ENCODE results near the gene PPAT.
A peak's percentile ranks its signal among the peaks of the same experiment; 100 is the strongest.

The PPAT gene

DNA sequence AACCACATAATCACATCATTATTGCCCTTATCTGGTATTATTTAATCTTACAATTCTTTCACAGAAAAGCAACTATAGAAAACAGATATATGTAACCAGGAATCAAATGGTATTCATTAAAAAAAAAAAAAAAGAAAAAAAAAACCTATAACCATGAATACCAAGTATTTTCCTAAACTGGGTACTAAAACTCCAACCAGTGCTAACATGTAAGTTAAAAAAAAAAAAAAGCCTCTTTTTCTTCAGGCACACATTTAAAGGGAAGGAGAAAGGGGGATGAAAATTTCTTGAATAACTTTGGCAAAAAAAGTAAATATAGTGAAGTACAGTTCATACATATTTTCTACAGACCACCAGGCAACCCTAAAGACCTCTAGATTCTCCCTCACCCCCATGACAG, 2.1 kb downstream of the PPAT start:
- no peak for DNase-seq

DNA sequence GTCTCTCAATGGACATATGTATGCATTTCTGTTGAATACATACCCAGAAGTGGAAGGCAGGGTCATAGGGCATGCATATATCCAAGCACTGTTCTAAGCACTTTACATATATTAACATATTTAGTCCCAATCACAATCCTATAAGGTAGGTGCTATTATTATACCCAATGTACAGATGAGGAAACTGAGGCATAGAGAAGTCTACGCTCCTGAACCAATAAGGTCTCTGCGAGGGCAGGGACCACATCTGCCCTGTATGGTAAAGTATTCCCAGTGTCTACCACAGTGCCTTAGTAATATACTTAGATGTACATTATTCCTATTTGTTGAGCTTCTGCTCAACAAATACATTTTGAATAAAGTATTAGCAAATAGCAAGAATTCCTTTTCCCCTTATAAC, 5.2 kb downstream of the PPAT start:
- no peak for DNase-seq

DNA sequence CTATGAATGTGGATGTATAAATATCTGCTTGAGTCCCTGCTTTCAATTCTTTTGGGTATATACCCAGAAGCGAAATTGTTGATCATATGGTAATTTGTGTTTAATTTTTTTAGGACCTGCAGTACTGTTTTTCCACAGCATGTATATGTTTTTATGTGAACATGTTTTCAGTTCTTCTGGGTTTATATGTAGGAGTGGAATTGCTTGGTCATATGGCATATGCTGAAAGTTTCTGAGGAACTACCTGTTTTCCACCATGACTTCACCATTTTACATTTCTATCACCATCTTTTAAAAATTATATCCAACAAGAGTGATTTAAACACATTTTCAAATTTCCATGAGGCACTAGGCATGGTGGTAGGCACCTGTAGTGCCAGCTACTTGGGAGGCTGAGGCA, 8.2 kb downstream of the PPAT start:
- no peak for DNase-seq

DNA sequence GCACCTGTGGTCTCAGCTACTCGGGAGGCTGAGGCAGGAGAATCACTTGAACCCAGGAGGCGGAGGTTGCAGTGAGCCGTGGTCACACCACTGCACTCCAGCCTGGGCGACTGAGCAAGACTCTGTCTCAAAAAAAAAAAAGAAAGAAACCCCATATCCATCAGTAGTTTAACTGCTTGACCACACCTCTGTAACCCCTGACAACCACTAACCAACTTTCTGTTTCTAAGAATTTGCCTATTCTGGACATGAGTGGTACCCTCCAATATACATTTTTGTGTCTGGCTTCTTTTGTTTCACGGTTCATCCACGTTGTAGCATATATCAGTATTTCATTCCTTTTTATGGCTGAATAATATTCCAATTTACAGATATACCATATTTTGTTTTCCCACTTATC, 9.1 kb downstream of the PPAT start:
- DNase-seq: no peak

DNA sequence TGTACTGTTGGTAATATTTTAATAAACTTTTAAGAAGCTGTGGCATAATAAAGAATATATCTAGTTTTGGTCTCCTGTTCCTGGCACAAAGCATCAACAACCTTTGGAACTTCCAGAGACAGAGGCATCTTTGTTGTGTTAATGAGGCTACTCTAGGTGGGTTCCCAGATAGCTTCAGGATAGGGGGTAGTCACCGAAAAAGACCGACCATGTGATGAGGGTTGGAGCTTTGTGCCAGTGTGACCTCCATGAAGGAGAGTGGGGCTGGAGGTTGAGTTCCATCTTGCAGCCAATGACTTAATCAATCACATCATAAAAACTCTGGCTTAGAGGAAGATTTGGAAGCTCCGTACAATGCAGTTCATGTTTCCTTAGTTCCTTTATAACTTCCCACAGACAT, 9.9 kb downstream of the PPAT start:
- DNase-seq: no peak

DNA sequence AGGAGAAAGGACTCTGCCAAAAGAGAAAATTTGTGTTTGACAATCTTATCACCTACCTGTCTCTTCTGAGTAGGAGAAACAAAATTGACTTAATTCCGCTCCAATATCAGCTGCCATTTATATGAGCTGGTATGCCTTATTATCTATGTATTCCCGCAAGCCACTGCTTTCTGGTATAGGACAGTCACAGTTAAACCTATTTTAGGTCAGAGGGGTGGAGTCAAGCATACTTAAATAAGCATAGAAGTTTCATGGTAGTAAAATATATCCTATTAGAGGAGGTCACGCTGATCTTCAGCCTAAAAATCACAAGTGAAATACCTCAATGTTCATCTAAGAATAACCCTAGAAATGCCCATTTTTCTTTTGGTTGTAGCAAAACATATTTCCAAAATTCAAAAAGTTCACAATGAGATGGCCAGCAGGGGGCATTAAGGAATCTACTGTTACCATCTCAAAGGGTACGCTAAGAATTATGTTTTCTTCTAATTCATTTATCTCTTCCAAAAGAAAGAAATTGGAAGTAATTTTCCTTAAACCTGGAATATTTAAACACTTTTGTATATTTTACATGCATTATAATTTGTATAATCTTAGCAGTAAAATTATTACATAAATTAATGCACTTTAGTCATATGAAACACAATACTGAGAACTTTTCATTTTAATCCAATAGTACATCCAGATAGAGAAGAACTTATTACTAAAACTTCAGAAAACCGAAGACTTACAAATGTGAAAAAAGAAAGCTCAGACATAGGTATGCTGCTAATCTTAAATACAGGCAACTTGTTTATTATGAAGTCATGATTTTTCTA, 10.5 kb downstream of the PPAT start:
- peak; percentile 42 to 59 for DNase-seq

DNA sequence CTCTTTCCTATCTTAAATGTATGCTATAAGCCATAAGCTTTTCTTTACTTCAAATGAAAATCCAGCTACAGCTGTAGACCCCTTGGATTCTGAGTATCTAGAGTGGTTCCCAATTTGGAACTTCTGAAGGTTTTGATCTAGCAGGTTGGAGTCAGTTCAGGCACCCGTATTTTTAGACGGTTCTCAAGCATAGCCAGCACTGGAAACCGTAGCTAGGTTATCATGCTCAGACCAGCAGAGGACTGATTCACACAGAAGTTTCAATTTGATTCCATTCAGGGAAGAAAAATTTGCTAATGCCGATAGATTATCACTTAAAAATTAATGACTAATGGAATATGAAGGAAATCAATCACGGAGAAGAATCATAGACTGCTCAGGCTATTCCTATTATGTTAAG, 11.2 kb downstream of the PPAT start:
- no peak for DNase-seq

DNA sequence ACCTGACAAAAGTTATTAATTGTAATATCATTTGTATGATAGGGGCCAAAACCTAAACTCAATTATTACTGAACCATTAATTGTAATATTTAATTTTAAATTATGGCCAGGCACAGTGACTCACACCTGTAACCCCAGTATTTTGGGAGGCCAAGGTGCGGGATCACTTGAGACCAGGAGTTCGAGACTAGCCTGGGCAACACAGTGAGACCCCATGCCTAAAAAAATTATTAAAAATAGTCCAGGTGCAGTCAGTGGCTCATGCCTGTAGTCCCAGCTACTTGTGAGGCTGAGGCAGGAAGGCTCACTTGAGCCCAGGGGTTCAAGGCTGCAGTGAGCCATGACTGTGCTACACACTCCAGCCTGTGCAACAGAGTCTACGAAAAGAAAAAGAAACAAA, 18.0 kb downstream of the PPAT start:
- DNase-seq: no peak

DNA sequence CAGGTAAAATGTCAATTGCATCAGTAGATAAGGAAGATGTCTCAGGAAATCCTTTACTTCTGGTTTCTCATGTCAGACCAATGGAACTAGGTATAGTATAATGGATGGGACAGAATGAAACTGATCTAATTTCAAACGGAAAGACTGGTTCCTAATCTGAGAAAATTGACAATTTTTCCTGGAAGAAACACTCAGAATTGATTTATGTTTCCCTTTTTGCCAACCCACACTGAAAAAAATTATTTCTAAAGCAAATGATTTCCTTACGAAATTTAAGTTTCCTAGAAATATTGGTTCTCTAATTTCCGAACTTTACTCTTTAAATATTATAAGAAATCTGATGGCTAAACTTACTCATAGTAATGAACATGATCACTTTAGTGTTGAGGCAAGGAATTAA, 19.1 kb downstream of the PPAT start:
- DNase-seq: no peak

DNA sequence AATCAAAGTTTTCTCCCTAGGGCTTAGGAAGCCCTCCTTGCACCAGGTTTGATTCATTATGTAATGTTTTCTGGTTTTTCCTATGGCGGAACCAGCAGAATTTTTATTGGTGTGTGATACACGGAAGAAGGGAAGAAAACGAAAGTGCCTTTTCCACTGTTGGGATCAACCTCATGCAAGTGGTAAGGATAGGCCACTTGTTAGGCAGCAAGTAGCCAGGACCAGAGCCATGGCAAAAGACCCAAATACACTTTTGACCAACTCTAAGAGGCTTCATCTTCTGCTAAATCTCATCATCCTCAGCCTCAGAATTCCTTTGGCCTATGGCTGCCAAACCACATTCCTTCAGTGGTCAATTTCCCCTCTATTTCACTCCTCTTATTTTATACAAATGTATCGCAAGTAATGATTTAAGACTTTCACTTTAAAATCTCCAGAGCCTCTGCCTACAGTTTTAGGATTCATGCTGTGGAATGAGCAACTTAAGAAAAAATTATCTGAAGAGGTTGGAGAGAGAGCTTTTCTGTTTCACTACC, 21.2 kb downstream of the PPAT start:
- DNase-seq: no peak

DNA sequence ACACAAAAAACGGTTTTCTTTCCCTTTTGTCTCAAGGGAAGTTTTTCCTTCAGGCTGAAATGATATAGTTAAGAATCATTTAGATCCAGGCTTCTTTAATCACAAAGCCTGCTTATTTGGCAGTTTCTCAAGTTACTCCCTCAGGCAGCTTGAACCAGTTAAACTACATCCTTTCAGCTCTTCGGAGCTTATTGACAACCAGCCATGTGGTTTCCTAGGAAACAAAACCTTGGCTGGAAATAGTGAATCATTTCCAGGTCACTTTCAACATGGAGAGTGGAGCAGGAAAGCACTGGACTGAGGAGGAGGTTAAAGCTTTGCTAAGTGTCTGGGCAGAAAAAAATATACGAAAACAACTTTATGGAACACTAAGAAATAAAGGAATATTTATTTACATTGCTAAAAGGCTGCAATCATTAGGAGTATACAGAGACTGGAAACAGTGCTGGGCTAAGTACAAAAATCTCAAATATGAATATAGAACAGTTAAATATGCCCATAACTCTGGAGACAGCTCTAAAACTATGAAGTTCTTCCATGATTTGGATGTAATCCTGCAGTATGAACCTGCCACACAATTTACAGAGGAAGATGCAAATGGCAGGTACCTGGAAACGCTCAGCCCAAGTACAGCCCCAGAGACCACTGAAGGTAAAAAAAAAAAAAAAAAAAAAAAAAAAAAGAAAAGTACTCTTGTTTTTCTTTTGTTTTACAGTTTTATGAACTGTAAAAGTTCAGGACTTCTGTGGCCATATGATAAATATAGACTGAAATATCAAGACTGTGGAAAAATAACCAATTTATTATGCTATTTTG, 25.0 kb downstream of the PPAT start:
- DNase-seq: no peak

DNA sequence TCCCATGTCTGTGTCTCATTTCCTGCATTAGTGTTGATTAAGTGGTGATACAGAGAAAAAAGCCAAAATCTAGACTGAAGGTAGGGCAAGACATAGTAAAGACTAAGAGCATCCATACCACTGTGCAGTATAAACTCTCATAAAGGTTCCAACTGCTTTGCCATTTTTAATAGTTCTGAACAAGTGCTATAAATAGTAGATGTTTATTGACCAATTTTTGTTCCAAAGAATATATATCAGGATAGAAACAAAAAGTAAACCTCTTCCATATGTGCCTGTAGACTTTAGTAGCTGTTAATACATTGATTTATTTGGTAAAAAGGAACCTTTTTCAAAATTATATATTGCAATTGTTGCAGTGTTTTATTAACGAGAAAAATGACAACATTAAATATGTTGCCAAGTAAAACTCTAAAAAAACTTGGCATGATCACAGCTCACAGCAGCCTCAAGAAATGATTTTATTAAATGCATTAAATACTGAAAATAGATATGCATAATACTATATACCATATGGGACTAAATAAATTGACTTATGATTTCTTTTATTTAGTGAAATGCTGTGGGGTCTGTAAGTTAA, 25.8 kb downstream of the PPAT start:
- DNase-seq: no peak

DNA sequence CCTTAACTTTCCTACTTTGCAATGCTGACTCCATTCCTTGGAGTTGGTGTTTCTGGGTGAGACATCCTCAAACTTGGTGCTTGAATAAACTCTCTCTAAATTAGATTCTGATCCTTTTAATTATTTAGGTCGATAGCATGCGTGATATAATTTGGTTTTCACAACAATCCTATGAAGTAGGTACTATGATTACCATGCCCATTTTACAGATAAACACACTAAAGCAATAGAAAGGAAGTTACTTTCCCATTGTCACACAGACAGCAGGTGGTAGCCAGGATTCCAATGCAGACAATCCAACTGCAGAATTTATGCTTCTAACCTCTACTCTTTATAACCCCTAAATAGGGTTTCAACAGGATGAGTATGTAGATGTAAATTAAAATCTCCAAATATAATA, 26.4 kb downstream of the PPAT start:
- DNase-seq: no peak

DNA sequence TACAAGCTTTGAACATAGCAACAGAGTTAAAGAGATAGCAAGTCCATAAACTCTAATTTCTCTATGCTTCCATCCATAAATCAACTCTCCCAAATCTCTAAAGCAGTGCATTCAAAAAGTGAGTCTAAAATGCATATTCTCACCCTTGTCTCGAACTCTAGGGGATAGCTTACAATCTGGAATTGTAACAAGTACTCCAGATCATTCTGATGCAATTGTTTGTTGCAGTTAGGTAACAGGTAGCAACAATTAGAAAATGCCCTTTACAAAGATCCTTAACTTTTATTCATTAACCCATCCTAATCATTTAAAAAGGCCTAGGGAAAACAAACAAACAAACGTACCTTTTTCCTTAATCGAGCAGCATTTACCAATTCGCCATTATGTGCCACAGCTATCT, 29.3 kb downstream of the PPAT start:
- DNase-seq: no peak

DNA sequence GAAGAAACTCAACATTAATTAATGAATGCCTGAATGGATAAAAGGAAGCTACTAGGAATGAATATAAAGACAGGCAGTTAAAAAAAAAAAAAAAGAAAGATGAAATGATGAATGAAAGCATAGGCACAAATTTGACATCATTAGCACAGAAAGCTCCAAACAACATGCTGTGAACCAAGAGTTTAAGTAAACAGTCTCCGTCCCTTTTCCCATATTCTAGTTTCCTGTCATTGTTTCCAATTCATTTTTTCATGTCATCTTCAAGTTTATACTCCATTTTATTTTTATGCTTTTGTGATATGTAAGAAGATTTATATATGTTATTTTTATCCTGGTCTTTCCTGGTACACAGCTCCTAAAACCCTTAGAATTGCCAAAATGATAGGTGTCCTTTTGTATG, 30.4 kb downstream of the PPAT start:
- no peak for DNase-seq

DNA sequence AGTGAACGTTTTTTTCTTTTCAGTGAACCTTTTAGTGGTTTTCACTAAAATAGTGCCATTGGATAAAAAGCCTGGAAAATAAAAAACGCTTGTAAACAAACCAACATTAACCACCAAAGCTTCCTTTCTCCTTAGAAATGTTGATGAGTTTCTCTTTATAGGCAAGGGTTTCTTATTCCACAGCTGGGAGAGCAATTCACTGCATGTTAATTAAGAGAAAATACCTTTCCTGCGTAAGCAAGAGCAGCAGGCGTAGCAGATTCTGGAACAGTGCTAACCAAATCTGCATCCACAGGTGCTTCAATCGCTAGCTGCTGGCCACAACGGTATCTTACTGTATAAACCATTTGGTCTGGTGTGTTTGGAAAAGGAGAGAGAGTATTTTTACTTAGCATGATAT, 34.9 kb downstream of the PPAT start:
- no peak for DNase-seq

DNA sequence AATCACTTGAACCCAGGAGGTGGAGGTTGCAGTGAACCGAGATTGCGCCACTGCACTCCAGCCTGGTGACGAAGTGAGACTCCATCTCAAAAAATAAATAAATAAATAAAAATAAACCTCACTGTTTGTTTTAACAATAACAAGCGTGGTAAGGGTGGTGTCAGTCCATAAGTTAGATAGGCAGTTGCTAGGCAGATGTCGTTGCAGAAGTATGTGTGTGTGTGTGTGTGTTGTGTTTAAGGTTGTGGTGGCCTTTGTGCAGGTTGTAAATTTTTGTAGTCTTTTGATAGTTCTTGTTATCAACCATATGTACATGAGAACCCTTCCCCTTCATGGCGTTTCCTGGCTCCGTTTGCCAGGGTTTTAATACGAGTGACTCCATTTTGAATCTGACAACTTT, 44.1 kb downstream of the PPAT start:
- no peak for DNase-seq

DNA sequence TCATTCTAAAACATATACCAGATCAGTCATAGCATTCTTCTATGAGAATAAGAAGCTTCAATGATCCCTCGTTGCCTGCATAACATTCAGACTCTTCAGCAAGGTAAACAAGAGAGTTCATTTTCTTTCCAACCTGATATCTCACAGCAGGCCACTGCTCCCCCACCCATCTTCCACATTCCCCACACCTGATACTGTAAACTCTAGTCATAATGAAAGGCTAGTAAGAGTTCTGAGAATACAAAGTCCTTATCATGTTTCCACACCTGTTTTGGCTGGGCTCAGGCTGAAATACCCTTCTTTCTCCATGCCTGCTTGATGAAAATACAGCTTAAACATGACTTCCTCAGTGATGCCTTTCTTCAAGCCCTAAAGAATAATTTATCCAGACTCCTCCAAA, 45.9 kb downstream of the PPAT start:
- no peak for DNase-seq

DNA sequence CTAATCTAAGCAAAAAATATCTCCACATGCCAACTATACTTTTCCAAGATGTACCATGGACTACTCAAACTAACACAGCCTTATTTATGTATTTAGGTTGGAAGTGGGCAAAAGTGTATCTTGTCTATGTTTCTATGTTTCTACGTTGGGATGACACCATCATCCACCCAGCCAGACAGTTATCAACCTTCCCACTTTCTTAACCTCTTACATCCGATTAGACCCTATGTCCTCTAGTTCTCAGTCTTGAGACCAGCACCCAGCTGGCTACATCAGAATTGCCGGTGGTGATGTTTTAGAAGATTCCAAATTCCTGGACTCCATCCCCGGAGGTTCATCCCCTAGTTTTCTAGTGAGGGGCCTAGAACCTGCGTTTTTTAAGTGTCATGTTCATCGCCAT, 47.1 kb downstream of the PPAT start:
- no peak for DNase-seq

DNA sequence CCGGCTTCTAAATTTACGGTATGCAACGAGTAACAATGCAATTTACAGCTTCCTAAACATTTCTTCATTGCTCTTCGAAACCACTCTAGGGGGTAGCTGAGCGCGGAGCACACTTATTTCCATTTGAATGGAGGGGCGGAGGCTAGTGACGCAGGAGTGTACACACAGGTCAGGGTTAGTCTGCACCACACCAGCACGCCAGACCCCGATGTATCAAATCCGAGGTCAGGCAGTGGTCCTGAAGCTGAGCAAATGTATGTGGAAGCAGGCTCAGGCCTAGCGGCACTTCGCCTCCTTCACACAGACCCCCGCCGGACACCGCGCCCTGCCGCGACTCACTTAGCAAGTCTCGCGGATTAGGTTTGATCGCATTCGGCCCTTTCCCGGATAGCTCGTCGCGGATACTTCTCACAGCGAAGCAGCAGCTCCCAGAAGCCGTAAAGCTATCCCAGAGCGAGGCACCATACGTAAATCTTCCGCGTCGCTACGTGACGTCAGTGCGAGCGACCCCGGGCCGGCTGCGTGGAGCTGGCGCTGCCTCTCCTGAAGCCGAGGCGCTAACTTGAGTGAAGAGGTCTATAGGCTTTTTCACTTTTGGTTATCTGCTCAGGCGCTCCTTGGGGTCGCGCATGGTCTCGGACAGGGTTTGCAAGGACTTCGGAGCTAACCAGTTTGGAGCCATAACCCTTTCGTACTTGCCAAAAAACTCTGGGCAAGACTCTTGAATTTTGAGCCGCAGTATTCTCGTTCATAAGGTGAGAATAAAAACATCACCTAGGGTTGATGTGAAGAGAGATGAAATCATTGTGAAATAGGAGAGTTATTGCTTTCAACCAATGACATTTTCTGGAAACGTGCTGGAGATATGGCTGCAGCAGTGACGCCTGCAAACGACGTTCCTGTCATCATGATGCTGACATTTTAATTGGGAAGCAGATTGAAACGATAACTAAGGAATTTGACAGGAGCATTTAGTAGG, 48.1 kb downstream of the PPAT start, which contains the start of gene AASDH:
Gene AASDH, minus strand, starts transcription at position 469 of the 979 bp plus-strand sequence. CDS start 3,192 bp downstream, outside the sequence.
- peak; percentile 87 to 97 for DNase-seq

DNA sequence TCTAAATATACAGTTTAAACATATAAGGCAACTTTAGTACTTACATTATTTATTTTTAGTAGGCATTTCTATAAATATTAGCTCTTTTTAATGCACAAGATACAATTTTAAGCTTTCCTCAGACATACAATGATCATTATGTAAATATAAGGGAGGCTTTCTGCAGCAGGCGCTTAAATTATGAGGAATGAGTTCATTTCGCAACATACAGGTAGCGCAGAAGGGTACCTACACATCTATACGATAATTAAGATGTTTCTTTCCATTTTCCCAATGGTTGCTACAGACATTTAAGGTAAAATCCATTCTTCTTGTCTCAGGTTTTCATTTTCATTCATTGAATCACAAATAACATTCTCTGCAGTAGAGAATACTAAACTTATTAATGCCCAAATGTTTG, 49.3 kb downstream of the PPAT start:
- no peak for DNase-seq

DNA sequence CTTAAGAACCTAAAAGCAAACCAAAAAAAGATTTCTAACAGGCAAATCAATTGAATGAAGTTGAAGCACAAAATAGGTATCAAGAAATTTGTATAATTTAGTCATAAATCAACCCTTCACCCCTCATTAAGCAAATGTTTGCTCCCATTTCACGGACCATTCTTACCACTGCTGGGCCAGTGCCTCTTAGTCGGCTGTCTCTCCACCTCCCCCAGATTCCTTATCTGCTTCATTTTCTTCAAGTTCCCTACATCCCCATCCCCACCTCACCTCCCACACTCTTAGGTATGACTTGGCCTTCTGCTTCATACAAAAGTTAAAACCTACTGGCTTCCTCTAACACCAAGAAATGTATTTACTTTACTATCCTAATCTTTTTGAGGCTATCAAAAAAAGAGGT, 60.0 kb downstream of the PPAT start:
- no peak for DNase-seq
